ENCODE measurements around the gene WNT5A. TPM values are rescaled to one million over a fixed set of nuclear protein-coding genes. Genes with fewer than 3 reads are reported as not detected.
"Not testable (repeated sequence)": the region's sequence is repeated elsewhere in the genome, so short reads cannot be mapped to it uniquely, and the experiment has no call there.

WNT5A gene
- total RNA-seq, 1 donor from 2014 or later = 24.5 TPM

DNA sequence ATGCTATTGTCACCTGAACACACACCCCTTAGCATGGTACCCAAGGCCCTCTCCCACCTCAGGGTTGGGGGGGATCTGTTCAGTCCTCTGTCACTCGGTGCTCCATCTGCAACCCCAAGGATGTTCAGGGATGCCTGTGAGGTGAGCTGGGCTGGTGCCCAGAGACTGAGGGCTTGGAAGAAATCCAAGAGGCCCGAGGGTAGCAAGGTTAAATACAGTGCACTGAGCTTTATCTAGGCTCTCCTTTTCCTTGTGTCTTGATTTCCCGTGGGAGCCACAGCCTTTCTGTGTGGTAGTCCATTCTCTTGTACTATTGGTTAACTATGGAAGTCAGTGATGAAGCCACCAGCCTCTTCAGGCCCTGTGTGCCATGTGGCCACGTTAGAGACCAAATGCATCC lies 18.7 kb upstream of the WNT5A start:
- no peak for ATAC-seq
- H3K4me1 ChIP-seq = no peaks in the 10 kb centered on the region
- intact Hi-C loops (cut with DNase I) = no loop called here

DNA sequence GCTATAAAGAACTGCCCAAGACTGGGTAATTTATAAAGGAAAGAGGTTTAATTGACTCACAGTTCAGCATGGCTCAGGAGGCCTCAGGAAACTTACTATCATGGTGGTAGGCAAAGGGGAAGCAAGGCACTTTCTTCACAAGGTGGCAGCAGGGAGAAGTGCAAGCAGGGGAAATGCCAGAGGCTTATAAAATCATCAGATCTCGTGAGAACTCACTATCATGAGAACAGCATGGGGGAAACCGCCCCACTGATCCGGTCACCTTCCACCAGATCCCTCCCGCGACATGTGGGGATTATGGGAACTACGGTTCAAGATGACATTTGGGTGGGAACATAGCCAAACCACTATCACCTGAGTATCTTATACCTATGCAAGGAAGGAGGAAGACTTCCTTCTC lies 18.0 kb upstream of the WNT5A start:
- DNase-seq; H3K9me3 ChIP-seq; H3K27ac ChIP-seq; intact Hi-C loops (cut with DNase I); H3K4me3 ChIP-seq; H3K36me3 ChIP-seq; H3K4me1 ChIP-seq; H3K27me3 ChIP-seq: not testable (repeated sequence)
- TF ChIP-seq, protein P1, sequence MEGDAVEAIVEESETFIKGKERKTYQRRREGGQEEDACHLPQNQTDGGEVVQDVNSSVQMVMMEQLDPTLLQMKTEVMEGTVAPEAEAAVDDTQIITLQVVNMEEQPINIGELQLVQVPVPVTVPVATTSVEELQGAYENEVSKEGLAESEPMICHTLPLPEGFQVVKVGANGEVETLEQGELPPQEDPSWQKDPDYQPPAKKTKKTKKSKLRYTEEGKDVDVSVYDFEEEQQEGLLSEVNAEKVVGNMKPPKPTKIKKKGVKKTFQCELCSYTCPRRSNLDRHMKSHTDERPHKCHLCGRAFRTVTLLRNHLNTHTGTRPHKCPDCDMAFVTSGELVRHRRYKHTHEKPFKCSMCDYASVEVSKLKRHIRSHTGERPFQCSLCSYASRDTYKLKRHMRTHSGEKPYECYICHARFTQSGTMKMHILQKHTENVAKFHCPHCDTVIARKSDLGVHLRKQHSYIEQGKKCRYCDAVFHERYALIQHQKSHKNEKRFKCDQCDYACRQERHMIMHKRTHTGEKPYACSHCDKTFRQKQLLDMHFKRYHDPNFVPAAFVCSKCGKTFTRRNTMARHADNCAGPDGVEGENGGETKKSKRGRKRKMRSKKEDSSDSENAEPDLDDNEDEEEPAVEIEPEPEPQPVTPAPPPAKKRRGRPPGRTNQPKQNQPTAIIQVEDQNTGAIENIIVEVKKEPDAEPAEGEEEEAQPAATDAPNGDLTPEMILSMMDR (IDR thresholded peaks at IDR 0.05) = peak; percentile 29
- ATAC-seq = peak; percentile 21

More for the DNA sequence above, 18.7 kb upstream of the WNT5A start:
- Histone ChIP-seq H3K9me3 (no peaks in the 10 kb centered on the region), H3K27ac (no peak overlapping the region), H3K4me3 (no peak overlapping the region), H3K36me3 (no peaks in the 10 kb centered on the region), H3K27me3 (no peaks in the 10 kb centered on the region)
- DNase-seq = no peak
- TF ChIP-seq, protein P1 (IDR thresholded peaks at IDR 0.05) = no peak

DNA sequence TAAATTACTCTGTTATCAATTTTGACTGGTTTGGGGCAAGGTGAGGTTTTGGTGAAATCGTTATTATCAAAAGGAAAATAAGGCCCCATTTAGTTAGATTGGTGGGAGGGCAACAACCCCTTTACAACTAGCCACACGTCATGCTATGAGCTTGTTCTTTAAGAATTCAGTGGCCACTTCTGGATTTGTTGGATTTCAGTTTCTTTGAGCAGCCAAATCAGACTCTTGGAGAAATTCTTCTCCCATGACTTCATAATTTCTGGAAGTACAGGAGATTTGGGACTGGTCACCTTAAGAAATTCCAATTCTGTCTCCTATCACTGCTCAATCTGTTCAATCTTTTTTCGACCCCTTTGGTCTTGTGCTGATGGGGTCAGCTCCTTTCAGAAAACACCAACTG lies 14.8 kb upstream of the WNT5A start:
- no peak for ATAC-seq
- no peaks in the 10 kb centered on the region for H3K36me3 ChIP-seq
- intact Hi-C loops (cut with DNase I) = no loop called here
- TF ChIP-seq, protein P1 (IDR thresholded peaks at IDR 0.05) = no peak
- no peak overlapping the region for H3K27ac ChIP-seq
- DNase-seq = no peak
- H3K4me3 ChIP-seq = no peak overlapping the region
- H3K4me1 ChIP-seq = no peaks in the 10 kb centered on the region
- H3K9me3 ChIP-seq = no peaks in the 10 kb centered on the region
- H3K27me3 ChIP-seq = no peaks in the 10 kb centered on the region

DNA sequence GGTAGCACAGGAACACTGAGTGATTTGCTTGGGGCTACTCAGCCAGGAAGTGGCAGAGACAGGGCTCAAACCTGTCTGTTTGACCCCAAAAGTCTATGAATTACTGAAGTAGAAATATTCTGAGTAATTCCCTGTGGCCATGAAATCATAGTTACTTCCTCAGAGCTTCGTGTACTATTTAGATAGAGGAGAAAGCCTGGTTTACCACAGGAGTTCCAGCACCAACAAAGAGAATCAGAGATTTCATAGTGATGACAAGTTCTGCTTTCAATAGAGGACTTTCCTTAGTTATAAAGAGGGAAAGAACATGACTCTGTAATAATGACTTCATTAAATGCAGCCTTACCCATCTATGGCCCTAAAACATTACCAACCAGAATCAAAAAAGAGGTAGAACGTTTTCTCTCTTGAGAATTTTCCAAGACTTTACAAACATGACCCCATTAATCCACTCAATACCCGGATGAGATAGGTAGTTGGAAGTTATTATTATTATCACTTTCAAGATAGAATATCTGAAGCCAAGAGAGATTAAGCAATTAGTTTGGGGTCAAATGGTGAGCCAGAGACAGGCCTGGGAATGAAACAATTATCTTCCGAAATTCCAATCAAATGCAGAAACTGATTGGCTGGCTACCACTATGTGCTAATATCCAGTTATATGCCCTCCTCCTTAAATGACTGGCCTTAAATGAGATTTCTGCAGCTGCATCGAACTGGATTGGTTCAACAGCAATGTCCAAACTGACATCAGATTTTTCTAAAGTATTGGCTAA lies 13.6 kb upstream of the WNT5A start:
- DNase-seq (no peak), ATAC-seq (no peak)
- Histone ChIP-seq H3K4me1 (no peaks in the 10 kb centered on the region), H3K36me3 (no peaks in the 10 kb centered on the region), H3K9me3 (no peaks in the 10 kb centered on the region), H3K4me3 (no peak overlapping the region), H3K27me3 (no peaks in the 10 kb centered on the region), H3K27ac (no peak overlapping the region)
- TF ChIP-seq, protein P1 (IDR thresholded peaks at IDR 0.05) = no peak
- intact Hi-C loops (cut with DNase I) = no loop called here

DNA sequence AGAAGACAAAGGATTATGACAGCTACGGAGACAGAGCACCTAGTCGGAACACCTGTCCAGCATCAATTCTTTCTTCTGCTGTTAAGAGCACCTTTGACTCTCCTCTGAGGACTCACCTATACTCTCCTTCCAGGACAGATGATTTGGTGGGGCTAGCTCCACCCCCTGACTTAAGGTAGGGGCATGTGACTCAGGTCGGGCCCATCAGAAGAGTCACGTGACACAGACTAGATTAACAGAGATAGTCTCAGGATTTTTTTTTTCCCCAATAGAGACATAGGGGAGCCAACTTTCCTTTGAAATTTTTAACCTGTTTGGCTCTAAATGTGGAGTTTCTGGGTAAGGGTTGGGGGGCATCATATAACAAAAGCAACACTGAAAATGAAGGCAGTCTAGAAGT lies 11.4 kb upstream of the WNT5A start:
- DNase-seq = no peak
- TF ChIP-seq, protein P1 (IDR thresholded peaks at IDR 0.05) = no peak

More for the DNA sequence above, 11.4 kb upstream of the WNT5A start:
- no peaks in the 10 kb centered on the region for H3K9me3 ChIP-seq
- intact Hi-C loops (cut with DNase I) = no loop called here
- no peaks in the 10 kb centered on the region for H3K27me3 ChIP-seq
- H3K4me1 ChIP-seq = no peaks in the 10 kb centered on the region
- no peaks in the 10 kb centered on the region for H3K36me3 ChIP-seq
- H3K4me3 ChIP-seq = no peak overlapping the region
- no peak for ATAC-seq
- no peak overlapping the region for H3K27ac ChIP-seq

Measured in upper lobe of right lung (tissue), 1 donor.